ENCODE data around the gene CRB2.

DNA sequence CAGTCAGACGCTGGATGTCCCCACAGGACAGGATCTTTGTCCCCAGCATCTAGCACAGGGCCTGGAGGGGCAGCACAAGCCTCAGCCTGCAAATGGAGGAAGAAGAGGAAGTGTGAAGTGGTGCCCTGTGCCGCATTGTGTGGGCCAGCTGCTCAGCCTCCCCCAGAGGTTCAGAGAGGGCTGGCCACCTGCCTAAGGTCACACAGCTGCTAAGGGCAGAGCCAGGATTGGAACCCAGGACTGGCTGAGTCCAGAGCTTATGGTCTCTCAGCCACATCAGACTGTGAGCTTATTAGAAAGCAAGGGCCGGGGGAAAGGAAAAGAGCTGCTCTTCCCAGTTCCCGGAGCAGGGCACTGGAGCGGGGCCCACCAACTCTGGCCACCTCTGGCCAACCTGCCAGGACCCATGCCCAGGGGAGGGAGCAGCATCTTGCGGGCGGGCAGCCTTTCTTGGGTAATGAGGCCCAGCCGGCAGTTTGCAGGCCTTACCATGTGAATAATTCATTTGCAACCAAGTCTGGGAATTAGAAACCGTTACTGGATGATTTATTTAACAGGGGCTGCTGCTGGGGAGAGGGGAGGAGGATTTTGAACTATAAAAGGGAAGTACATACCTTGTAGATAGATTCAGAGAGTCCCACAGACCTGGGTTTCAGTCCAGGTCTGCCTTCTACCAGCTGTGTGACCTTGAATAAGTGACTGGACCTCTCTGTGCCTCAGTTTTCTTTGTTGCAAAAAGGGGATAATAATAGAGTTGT lies 11.6 kb upstream of the CRB2 start:
- TF ChIP-seq POLR2AphosphoS5 (IDR thresholded peaks at IDR 0.05; ENCODE audit: borderline replicate concordance, low read depth, low read length) = no peak
- no peak for TF ChIP-seq EZH2 (IDR thresholded peaks at IDR 0.05)
- TF ChIP-seq FOXP2 (optimal IDR thresholded peaks at IDR 0.05; ENCODE audit: control extremely low read depth, extremely low read length, insufficient read depth) = no peak
